DMS153 (cell line): ENCODE measurements around the gene CYB5B.

Experiments
- DNase-seq: peaks from one replicate; lab custom pipeline; 2025; lab: John Stamatoyannopoulos, UW

Gene CYB5B, protein sequence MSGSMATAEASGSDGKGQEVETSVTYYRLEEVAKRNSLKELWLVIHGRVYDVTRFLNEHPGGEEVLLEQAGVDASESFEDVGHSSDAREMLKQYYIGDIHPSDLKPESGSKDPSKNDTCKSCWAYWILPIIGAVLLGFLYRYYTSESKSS

DNA sequence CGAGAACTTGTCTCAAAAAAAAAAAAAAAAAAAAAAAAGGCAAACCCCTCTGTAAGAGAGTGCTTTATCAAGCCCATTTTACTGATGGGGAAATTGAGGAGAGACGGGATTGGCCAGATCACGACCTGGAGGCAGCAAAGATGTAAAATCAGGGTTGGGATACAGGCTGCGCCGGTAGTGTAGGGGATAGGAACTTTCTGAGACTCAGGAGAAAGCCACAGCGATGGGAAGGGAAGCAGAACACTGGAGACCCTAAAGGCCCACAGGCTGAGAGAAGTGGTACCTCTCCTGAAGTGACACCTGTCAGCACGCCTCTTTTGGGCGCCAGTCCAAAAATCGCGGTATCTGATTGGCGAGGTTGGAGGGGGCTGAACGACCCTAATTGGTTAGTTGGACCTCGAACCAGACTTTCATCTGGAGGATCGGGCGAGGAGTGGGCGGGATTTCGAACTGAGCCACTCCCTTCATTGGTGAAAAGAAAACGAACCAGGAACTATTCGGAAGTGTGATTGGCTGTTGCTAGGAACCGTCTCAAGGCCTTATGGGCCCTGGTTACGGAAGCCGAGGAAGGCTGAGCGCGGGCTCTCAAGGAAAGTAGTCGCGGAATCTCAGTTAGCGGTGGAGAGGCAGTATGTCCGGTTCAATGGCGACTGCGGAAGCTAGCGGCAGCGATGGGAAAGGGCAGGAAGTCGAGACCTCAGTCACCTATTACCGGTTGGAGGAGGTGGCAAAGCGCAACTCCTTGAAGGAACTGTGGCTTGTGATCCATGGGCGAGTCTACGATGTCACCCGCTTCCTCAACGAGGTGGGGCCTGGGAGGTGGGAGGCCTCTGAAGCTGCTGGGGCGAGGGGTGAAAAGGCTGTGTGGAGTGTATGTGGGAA, at the start of gene CYB5B:
Gene CYB5B (plus strand): TSS at position 567 of the 882 bp plus-strand sequence. CDS start 65 bp downstream, at position 632.
- DNase-seq, result peak; percentile 99

DNA sequence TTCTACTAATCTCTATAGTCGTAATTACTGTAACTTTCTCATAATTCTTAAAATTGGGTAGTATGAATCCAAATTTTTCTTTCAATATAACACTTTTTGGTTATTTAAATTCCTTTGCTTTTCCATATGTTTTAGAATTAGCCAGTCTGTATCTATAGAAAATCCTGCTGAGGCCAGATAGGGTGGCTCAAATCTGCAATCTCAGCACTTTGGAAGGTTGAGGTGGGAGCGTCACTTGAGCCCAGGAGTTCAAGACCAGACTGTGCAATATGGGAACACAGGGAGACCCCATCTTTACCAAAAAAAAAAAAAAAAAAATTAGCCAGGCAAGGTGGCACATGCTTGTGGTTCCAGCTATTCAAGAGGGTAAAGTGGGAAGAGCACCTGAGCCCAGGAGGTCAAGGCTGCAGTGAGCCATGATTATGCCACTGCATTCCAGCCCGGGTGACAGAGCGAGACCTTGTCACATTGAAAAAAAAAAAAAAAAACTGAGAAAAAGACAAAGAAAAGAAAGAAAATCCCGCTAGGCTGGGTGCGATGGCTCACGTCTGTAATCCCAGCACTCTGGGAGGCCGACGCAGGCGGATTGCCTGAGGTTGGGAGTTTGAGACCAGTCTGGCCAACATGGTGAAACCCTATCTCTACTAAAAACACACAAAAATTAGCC, 47.9 kb upstream of the CYB5B start:
- no peak for DNase-seq

DNA sequence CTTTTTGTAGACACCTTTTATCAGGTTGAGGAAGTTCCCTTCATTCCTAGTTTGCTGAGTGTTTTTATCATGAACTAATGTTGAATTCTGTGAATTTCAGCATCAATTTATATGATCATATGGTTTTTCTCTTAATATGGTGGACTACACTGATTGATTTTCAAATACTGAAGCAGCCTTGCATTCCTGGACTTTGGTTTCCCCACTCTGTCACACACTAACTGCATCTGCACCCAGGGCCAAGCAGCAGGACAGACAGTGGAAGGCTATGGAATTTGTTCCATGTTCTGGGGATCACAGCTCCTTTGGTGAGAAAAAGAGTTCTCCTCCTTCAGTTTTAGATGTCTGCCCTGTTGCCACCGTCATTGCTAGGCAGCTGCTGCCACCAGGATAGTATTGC, 46.4 kb upstream of the CYB5B start:
- DNase-seq, result no peak

DNA sequence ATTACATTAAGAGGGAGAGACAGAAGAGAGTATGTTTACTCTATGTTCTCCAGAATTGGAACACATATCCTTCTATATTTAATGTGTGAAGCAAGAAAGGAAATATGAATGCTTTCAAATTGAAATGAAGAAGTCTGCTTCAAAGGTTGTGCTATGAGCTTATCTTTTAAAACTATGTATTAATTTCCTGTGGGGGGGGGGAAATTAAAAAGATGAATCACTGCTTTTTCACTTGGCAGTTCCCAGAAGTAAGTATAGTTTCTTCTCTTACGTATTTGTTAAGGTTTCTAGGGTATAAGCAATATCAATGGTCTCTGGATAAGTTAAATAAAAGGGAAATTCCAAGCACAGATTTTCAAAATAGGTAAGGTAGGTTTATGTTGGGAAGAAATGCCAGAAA, 45.7 kb upstream of the CYB5B start:
- DNase-seq, result no peak

DNA sequence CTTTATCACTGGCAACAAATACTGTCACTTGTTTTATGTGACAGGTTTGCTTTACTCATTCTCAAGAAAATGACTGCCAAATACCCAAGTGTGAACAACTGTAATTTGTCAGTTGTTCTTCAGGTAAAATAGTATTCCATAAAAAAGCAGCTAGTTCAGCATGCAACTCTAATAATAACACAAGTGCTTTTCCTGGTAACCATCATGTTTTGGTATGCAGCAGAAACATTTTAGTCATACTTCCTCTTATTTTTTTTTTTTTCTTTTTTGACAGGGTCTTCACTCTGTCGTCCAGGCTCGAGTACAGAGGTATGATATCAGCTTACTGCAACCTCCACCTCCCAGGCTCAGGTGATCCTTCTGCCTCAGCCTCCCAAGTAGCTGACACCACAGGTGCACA, 43.2 kb upstream of the CYB5B start:
- no peak for DNase-seq

DNA sequence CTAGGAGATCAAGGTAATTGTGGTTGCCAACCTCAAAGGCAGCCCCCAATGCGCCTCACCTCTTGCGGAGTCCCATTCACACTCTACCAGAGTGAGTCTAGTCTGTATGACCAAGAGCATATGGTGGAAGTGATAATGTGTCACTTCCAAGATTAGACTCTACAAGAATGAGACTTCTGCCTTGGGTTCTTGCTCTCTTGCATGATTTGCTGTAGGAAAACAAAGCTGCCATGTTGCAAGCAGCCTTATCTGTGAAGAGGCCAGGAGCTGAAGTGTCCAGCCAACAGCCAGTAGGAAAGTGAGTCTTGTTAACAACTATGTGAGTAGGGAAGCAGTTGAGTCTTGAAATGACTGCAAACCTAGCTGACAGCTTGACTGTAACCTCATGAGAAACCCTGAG, 42.0 kb upstream of the CYB5B start:
- DNase-seq, result no peak

DNA sequence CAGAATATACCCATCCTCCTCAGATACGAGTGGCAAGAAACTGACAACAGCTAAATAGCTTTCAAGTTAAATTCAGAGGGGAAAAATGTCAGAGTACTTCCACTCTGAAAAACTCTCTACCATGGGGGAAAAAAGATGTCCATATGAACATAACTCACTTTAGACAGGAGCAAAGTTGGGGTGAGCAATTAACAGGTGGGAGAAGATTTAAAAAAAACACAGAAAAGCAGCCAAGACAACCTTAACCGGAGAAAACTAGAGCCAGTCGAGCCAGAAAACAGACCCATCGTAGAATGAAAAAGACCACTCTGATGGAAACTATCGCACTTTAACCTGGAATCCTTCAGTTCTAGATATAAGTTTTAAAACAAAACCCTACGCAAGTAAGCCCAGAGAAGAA, 39.4 kb upstream of the CYB5B start:
- no peak for DNase-seq

DNA sequence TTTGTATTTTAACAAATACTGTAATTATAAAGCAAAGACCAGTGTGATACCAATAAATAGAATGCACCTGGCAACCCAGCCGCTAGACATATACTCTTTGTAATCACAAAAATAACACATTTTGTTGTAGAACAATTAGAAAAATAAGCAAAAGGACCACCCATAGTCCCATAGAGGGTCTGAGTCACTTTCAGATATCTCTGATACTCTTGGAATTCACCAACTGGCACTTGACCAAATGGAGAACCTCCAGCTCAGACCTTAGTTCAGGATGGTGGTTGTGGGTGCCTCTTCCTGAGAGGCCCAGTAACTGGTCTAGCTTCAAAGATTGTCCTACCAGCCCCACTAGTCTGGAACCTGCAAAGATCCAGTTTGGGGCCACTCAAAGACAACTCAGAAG, 37.8 kb upstream of the CYB5B start:
- DNase-seq, result no peak

DNA sequence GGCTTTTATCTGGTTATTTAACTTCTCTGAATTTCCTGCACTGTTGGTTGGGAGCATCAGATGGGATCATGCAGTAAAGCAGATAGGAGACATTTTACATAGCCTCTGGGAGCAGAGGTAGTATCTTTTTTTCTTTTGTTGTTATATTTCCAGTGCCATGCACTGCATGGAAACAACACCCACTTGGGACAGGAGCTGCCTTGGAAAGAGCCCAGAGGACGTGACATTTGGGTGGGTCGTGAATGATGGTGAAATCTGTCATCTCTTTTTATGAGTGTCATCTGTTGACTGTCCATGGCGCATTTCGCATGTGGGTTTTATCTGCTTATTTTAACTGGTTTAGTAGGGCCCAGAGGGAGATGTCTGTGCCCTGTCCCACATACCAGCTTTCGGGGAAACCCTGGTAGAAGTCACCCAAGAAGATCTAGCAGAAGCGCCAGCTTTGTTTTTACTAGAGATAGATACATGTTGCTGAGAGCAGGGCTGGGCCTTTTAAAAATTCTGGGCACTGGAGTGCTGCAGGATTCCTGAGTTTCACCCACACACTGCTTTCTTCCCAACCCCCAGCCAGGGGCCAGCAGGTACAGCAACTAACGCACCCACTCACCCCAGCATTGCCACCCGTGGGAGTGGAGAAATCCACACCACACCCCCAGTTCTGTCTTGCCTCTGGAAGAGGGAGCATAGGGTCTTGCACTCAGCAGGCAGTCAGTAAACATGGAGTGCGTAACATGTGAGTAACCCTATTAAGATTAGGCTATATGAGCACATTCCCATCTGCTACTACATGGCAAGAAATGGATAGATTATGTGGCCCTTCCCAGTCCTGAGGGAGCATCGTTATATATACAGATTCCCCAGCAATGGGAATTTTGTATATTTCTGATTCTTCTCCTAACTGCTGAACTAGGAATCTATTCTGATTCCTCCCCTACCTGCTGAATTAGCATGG, 30.2 kb upstream of the CYB5B start:
- no peak for DNase-seq

DNA sequence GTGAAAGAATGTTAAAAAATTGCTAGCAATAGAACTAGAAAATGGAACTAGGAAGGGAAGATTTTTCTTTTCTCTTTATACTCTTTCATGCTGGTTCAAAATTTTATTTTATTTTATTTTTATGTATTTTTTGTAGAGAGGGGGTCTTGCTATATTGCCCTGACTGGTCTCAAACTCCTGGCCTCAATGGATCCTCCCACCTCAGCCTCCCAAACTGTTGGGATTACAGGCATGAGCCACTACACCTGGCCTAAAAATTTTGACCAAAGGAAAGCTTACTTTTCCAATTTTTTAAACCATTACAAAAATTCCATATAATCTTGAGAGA, 28.6 kb upstream of the CYB5B start:
- DNase-seq, result no peak

DNA sequence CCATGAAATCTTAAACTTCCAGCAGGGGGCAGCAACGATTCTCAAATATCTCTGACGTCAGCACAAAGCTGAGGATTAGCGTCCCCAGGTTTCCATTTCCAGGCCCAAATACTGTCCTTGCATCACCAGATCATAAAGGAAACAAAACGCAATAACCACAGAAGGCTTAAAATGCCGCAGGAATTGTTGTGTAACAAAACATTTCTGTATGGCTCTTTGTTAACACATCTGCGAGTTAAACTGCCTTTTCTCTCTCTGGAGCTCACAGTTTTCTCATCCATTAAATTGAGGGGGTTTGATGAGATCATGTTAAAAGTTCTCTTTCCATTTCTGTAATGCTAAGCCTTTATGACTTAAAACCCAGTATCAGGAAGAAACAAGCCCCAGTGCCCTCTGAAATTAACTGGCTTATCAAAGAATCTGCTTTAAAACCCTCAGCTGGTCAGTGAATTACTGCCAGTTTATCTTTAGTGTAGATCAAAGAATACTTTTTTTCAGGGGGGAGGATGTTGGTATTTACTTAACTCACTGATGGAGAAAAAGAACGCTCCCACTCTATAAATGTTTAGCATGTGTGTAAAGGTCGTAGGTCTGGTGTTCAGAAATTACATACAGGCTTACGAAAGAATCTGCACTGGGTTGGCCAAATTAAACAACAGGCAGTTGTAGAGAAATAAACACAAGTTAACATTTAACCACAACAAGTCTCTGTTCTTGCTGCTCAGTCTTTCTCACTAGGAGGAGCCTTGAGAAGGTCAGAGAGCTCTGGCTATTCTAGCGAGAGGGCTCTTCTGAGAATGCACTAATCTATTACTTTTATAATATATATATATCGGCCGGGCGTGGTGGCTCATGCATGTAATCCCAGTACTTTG, 28.0 kb upstream of the CYB5B start:
- DNase-seq, result peak; percentile 47

DNA sequence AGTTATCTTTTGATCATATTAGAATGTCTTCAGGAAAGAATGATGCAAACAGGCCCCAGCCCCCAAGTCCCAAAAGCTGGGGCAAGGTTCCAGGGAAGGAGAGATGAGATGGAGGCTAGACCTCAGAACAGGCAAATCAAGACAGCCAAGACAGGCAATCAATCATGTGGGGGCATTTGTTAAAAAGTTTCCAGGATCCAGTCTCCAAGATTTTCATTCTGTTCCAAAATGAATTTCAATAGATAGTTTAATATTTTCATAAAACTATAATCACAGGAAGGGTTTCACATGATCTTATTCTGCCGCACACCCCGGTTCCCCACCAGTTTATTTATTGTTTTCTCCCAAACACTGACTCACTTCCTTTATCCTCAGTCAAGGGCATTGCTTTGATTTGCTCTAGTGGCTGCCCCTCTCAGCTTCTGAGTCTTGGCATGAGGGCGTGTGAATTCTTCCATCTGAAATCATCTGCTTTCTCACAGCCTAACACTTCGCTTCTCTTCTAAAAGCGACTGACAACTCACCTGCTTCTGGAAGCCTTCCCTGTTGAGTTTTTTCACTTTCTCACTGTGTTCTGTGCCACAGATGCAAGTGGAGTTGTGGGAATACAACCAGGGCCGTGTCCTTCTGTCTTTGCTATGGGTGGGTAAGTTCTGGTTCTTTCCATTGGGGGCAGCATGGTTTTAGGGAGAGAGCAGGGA, 26.4 kb upstream of the CYB5B start:
- DNase-seq, result no peak

DNA sequence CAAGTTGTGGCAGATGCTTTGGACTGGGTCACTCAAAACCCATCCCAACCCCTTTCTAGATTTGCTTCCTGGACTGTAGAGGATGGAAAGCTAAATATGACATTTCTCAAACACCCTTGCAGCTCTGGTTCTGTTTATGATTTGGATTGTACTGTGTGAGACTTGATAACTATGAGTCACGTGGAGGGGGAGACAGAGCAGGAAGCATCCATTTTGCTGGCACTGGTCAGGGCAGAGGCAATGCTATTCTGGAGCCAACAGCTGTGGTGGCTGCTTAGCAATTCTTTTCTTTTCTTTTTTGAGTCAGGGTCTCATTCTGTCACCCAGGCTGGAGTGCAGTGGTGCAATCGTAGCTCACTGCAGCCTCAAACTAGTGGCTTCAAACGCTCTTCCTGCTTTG, 25.1 kb upstream of the CYB5B start:
- no peak for DNase-seq

DNA sequence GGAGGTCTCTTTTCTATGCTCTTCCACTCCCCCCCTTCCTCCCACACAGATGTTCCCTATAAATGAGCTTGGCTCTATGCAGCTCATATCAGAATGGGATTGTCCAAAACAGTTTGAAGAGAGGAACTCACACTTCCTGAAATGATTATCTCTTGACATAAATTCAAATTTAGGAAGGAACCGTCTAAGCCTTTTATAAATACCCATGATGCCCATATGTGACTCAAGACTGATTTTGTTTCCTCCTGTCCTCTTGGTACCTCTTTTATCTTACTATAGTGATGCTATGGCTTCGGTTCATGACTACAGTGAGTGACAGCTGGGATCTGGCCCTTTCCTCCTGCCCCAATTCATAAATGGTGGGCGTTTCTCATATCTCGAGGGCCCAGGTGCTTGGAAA, 22.0 kb upstream of the CYB5B start:
- no peak for DNase-seq

DNA sequence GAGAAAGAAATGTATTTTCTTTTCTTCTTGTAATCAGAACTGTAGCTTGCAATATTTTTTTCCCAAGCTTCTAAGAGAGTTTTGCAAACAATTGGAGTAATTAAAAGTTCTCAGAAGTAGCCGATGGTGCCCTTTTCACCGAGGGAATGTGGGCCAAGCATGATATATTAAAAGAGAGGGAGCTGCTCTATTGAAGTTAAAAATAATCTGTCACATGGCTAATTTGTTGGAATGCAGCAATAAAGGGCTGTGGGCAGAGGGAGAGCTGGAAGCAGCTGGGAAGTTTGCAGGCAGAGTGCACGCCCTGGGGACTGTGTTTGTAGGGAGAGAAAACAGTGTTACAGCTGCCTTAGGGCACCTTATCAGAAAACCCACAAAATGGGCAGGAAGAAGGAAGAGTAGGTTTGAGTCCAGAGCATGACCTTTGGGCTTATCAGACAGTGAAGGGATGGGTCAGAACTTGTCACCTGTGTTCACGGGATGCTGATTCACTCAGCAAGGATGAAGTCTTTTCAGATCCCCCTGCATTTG, 20.1 kb upstream of the CYB5B start:
- DNase-seq, result no peak

DNA sequence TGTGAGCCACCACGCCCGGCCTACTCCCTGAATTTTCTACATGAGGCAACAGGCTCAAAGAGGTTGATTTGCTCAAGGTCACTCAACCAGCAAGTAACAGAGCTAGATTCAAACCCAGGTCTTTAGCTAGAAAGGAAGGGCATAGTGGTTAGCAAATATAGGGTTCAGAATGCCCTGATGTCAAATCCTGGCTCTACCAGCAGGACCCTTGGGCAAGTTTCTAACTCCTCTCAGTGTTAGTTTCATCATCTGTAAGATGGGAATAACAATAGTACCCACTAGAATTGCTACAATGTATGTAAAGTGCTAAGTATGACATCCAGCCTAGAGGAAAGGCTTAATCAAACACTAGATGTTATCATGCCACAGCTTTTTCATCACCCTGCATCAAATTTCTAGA, 19.1 kb upstream of the CYB5B start:
- no peak for DNase-seq

DNA sequence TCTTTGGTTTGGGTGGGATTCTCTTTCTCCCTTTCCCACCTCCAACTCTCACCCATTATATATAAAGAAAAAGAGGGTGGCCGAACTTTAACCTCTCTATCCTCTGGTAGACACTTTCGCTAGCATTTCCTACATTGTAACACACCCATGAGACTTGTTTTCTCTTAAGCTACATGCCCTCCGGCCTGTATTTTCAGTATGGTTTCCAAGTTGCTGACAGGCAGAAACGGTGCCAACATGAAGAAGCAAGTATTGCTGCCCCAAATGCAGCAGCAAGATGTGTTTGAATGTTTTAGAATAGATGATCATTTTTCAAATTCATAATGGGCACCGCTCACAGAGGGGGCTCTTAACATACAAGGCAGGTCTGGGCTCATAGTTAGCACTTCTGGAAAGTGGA, 18.7 kb upstream of the CYB5B start:
- no peak for DNase-seq

DNA sequence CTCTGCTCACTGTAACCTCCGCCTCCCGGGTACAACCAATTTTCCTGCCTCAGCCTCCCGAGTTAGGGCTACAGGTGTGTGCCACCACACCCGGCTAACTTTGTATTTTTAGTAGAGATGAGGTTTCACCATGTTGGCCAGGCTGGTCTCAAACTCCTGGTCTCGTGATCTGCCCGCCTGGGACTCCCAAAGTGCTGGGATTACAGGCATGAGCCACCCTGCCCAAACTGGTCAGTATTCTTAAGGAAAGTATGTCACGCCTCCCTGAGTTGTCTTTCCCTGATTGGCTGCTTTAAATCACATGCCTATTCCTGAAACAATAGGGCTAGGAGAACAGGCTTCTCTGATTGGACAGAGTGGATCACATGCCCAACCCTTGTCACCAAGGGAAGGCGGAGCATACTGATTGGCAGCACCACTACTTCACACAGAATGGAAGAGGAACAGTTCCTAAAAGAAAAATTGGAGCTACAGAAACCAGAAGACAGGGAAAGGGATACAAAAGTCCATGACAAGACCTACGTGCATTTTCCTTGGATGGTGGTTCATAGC, 17.6 kb upstream of the CYB5B start:
- no peak for DNase-seq

DNA sequence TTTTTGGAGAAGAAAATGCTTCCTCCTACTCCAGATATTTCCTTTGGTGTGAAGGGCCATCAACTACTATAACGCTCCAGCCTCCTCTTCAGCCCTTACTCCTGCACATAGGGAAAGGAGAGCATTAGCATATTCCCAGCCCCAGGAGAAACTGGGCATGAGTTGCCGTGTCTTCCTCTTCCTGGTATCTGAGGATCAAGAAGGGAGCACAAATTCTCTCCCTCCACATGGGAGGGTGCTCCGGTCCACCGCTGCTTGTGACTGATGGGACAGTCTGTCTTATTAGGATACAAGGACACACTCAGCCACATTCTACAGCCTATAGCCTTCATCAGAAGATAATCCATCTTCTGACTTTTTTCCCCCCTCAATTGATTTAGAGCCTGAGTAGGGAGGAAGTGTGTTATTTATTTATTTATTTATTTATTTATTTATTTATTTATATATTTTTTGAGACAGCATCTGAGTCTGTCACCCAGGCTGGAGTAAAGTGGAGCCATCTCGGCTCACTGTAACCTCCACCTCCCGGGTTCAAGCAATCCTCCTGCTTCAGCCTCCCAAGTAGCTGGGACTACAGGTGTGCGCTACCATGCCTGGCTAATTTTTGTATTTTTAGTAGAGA, 16.6 kb upstream of the CYB5B start:
- DNase-seq, result no peak

DNA sequence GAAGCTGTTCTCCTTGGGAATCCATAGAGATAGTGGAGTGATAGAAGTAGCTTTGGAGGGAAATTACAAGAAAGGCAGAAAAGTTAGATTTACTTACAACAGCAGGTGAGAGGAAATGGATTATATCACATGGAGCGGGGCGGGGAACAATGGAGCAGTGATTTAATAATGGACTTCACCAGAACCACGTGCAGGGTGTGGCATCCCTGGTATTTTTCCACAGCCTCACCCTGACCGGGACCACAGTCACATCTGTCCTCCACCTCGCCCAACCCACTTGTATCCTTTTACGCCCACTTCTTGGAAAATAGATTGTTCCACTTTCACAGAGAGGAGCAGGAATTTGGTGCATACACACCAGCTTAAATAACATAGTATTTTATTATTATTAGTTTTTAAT, 15.9 kb upstream of the CYB5B start:
- DNase-seq, result no peak
